Neural cell (in vitro differentiated cells): ENCODE results near the gene ASB4. TPM values are rescaled to one million over a fixed set of nuclear protein-coding genes. Genes with fewer than 3 reads are reported as not detected.

ENCODE experiments used
- H2AFZ ChIP-seq: fragments of 200-600, 300-800 bp; sonication (generic), shearing (Covaris generic); 2 replicates; pipeline ENCODE4 v1.6.0; 2014; ENCODE audit warnings: low read depth, mild to moderate bottlenecking, antibody characterized with exemption, low read length, moderate library complexity
- H3F3A ChIP-seq: fragments of 200-600 bp; shearing (Covaris generic); 2 replicates; pipeline ENCODE4 v1.6.1; 2016; ENCODE audit warnings: mild to moderate bottlenecking, moderate library complexity, mixed read lengths, antibody characterized with exemption, low read length; ENCODE audit not compliant: insufficient read depth, poor library complexity, severe bottlenecking
- H3K27ac ChIP-seq: fragments of 200-600, 300-800 bp; sonication (generic), shearing (Covaris generic); 2 replicates; pipeline ENCODE4 v1.5.1; 2014; ENCODE audit warnings: mild to moderate bottlenecking, low read length, moderate library complexity
- H3K27me3 ChIP-seq: fragments of 300-800, 200-600 bp; sonication (generic), shearing (Covaris generic); 2 replicates; pipeline ENCODE4 v1.6.0; 2014; ENCODE audit warnings: mild to moderate bottlenecking, low read depth, low read length, moderate library complexity; ENCODE audit not compliant: insufficient read depth
- H3K36me3 ChIP-seq: fragments of 300-800, 200-600 bp; sonication (generic), shearing (Covaris generic); 2 replicates; pipeline ENCODE4 v1.5.1; 2014; ENCODE audit warnings: mild to moderate bottlenecking, antibody characterized with exemption, low read length, moderate library complexity; ENCODE audit not compliant: insufficient read depth
- H3K4me2 ChIP-seq: fragments of 300-800, 200-600 bp; sonication (generic), shearing (Covaris generic); 2 replicates; pipeline ENCODE4 v1.6.0; 2014; ENCODE audit warnings: mild to moderate bottlenecking, low read length
- H3K4me3 ChIP-seq: fragments of 300-800, 200-600 bp; sonication (generic), shearing (Covaris generic); 2 replicates; pipeline ENCODE4 v1.5.1; 2014; ENCODE audit warnings: mild to moderate bottlenecking, low read length, moderate library complexity
- H3K79me2 ChIP-seq: fragments of 200-600 bp; shearing (Covaris generic); replicated peaks from 2 replicates; pipeline ENCODE4 v1.6.0; 2014; ENCODE audit warnings: mild to moderate bottlenecking, low read length, moderate library complexity; ENCODE audit not compliant: insufficient read depth
- H3K9ac ChIP-seq: fragments of 300-800, 200-600 bp; sonication (generic), shearing (Covaris generic); 2 replicates; pipeline ENCODE4 v1.6.1; 2016; ENCODE audit warnings: mild to moderate bottlenecking, low read length, mixed read lengths
- H3K9me2 ChIP-seq: fragments of 200-600 bp; shearing (Covaris generic); 2 replicates; pipeline ENCODE4 v1.6.1; 2016; ENCODE audit warnings: mild to moderate bottlenecking, low read length, mixed read lengths; ENCODE audit not compliant: insufficient read depth
- H3K9me3 ChIP-seq: fragments of 200-600, 300-800 bp; sonication (generic), shearing (Covaris generic); 2 replicates; pipeline ENCODE4 v1.6.1; 2016; ENCODE audit warnings: mild to moderate bottlenecking, mixed run types, low read length, moderate library complexity, mixed read lengths
- H4K20me1 ChIP-seq: fragments of 200-600 bp; shearing (Covaris generic); 2 replicates; pipeline ENCODE4 v1.6.1; 2016; ENCODE audit warnings: mild to moderate bottlenecking, mixed run types; ENCODE audit not compliant: insufficient read depth
- CTCF ChIP-seq: fragments of 450-650 bp; IDR thresholded peaks from 2 replicates; pipeline ENCODE4 v1.5.1; 2014; ENCODE audit warnings: antibody characterized with exemption, mild to moderate bottlenecking, moderate library complexity; ENCODE audit not compliant: poor library complexity, severe bottlenecking
- EP300 ChIP-seq: fragments of 450-650 bp; conservative IDR thresholded peaks from 2 replicates; pipeline ENCODE4 v1.6.1; 2014; ENCODE audit warnings: antibody characterized with exemption, mild to moderate bottlenecking, moderate library complexity; ENCODE audit not compliant: poor library complexity, severe bottlenecking
- EZH2 ChIP-seq: fragments of 200-600, 300-800 bp; shearing (Covaris generic), sonication (generic); IDR thresholded peaks from 2 replicates; pipeline ENCODE4 v1.6.1; 2014; ENCODE audit warnings: antibody characterized with exemption, low read length, borderline replicate concordance, mild to moderate bottlenecking; ENCODE audit not compliant: insufficient read depth, poor library complexity, severe bottlenecking
- MXI1 ChIP-seq: fragments of 450-650 bp; conservative IDR thresholded peaks from 2 replicates; pipeline ENCODE4 v1.6.1; 2014; ENCODE audit warnings: antibody characterized with exemption, mild to moderate bottlenecking; ENCODE audit not compliant: poor library complexity, severe bottlenecking
- POLR2AphosphoS5 ChIP-seq: IDR thresholded peaks from 2 replicates; pipeline ENCODE4 v1.6.1; 2012
- RAD21 ChIP-seq: fragments of 450-650 bp; conservative IDR thresholded peaks from 2 replicates; pipeline ENCODE4 v1.6.1; 2014; ENCODE audit warnings: antibody characterized with exemption, mild to moderate bottlenecking, moderate library complexity
- SMC3 ChIP-seq: fragments of 450-650 bp; conservative IDR thresholded peaks from 2 replicates; pipeline ENCODE4 v1.6.1; 2014; ENCODE audit warnings: antibody characterized with exemption, mild to moderate bottlenecking, moderate library complexity; ENCODE audit not compliant: poor library complexity
- TAF1 ChIP-seq: IDR thresholded peaks from 2 replicates; pipeline ENCODE4 v1.6.1; 2012; ENCODE audit warnings: low read depth
- polyA plus RNA-seq: library from polyadenylated mRNA; depleted of rRNA; stranded (reverse); fragments of >200 nt; gene quantifications from 2 replicates; pipeline ENCODE4 v1.2.3, GENCODE V29; 2014
- TF ChIP-seq, protein P1 (sequence below): IDR thresholded peaks from 2 replicates; pipeline ENCODE4 v1.6.1; 2012; ENCODE audit warnings: borderline replicate concordance

Gene ASB4
- polyA plus RNA-seq, 1 donor from 2014 or later = 0.11 TPM

- no peaks in the 10 kb centered on the region for H4K20me1 ChIP-seq
- TF ChIP-seq MXI1 (peak; percentile 8), SMC3 (peak; percentile 36), RAD21 (peak; percentile 50), EZH2 (no peak), EP300 (peak; percentile 72), POLR2AphosphoS5 (peak; percentile 53), CTCF (peak; percentile 57), TAF1 (no peak)
- TF ChIP-seq, protein P1, sequence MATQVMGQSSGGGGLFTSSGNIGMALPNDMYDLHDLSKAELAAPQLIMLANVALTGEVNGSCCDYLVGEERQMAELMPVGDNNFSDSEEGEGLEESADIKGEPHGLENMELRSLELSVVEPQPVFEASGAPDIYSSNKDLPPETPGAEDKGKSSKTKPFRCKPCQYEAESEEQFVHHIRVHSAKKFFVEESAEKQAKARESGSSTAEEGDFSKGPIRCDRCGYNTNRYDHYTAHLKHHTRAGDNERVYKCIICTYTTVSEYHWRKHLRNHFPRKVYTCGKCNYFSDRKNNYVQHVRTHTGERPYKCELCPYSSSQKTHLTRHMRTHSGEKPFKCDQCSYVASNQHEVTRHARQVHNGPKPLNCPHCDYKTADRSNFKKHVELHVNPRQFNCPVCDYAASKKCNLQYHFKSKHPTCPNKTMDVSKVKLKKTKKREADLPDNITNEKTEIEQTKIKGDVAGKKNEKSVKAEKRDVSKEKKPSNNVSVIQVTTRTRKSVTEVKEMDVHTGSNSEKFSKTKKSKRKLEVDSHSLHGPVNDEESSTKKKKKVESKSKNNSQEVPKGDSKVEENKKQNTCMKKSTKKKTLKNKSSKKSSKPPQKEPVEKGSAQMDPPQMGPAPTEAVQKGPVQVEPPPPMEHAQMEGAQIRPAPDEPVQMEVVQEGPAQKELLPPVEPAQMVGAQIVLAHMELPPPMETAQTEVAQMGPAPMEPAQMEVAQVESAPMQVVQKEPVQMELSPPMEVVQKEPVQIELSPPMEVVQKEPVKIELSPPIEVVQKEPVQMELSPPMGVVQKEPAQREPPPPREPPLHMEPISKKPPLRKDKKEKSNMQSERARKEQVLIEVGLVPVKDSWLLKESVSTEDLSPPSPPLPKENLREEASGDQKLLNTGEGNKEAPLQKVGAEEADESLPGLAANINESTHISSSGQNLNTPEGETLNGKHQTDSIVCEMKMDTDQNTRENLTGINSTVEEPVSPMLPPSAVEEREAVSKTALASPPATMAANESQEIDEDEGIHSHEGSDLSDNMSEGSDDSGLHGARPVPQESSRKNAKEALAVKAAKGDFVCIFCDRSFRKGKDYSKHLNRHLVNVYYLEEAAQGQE = no peak
- no peaks in the 10 kb centered on the region for H3K27me3 ChIP-seq
- H3K36me3 ChIP-seq = no peaks in the 10 kb centered on the region
- H3K27ac ChIP-seq = peak overlapping the region; percentile 89
- peak overlapping the region; percentile 17 for H3K4me3 ChIP-seq
- H3K79me2 ChIP-seq = no peaks in the 10 kb centered on the region
- peak overlapping the region; percentile 53 for H3K4me2 ChIP-seq
- no peak overlapping the region for H2AFZ ChIP-seq
- H3F3A ChIP-seq = peaks cover 9% of the 10 kb centered on the region
- no peaks in the 10 kb centered on the region for H3K9me2 ChIP-seq
- H3K9me3 ChIP-seq = no peaks in the 10 kb centered on the region
- peak overlapping the region; percentile 56 for H3K9ac ChIP-seq
Measured at GRCh38 chr7:95478272-95479037, 7.3 kb upstream of the ASB4 start.

DNA sequence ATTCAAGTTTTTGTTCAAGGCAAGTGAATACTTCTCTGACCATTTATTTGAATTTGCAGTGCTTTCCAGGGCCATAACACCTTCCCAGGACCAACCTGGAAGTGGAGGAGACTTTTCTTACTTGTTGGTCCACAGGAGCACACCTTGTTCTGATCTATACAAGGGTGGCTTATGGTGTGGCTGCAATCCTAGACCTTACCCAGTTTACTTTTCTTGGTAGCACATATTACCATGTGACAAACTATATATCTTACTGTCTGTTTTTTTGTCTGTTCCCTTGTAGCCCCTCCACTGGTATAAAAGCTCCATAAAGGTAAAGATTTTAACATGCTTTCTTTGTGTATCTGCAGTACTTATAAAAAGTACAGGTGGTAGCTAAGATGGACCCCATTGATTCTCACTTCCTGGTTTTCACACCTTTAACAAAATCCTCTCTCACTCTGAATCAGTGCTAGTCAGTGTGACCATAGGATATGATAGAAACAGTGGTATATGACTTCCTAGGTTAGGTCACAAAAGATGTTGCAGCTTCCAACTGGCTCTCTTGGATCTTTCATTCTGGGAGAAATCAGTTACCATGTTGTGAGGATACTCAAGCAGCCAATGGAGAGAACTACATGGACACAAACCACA lies 5.6 kb upstream of the ASB4 start:
- H3K79me2 ChIP-seq = no peaks in the 10 kb centered on the region
- no peak overlapping the region for H3K4me2 ChIP-seq
- H2AFZ ChIP-seq = no peak overlapping the region
- H3K27me3 ChIP-seq = no peaks in the 10 kb centered on the region
- no peaks in the 10 kb centered on the region for H3K9me2 ChIP-seq
- H3K9me3 ChIP-seq = no peaks in the 10 kb centered on the region
- no peak overlapping the region for H3K9ac ChIP-seq
- peak overlapping the region; percentile 89 for H3K27ac ChIP-seq
- no peaks in the 10 kb centered on the region for H3K36me3 ChIP-seq
- H3K4me3 ChIP-seq = no peak overlapping the region
- no peak for TF ChIP-seq RAD21
- TF ChIP-seq EZH2 = no peak
- TF ChIP-seq, protein P1 = no peak
- TF ChIP-seq SMC3 = no peak
- TF ChIP-seq TAF1 = no peak
- TF ChIP-seq POLR2AphosphoS5 = no peak
- H4K20me1 ChIP-seq = no peaks in the 10 kb centered on the region
- H3F3A ChIP-seq = peaks cover 6% of the 10 kb centered on the region
